Panc1 (cell line): ENCODE data around the gene KLF15. TPM values are rescaled to one million over a fixed set of nuclear protein-coding genes. Genes with fewer than 3 reads are reported as not detected.

Experiments used
- ATAC-seq: fragments of 200-7000 bp; cut with Tn5 transposase; 2 replicates; pipeline ENCODE4 v1.9.1; 2020; ENCODE audit warnings: mild to moderate bottlenecking, moderate library complexity
- BruUV-seq: library from RNA; stranded (reverse); fragments of 400-500 nt; replicated peaks from 2 replicates; lab custom pipeline; 2021; lab: Mats Ljungman, UMichigan
- CTCF ChIA-PET: fragments of 300-600 bp; sonication (Branson Sonifier 250); formaldehyde crosslinking; loops from one replicate; lab custom pipeline; 2022; ENCODE audit warnings: antibody characterized with exemption; lab: Charles Lee
- POLR2A ChIA-PET: fragments of 300-600 bp; sonication (Branson Sonifier 250); formaldehyde crosslinking; loops from one replicate; lab custom pipeline; 2022; ENCODE audit warnings: antibody characterized with exemption; lab: Charles Lee
- DNase-seq: peaks from one replicate; pipeline ENCODE4 v3.0.0-alpha.2; 2010; ENCODE audit warnings: low read depth, low spot score
- H3K27ac ChIP-seq: 2 replicates; pipeline ENCODE4 v1.5.1; 2011; ENCODE audit warnings: mild to moderate bottlenecking, low read length, inconsistent platforms
- H3K27me3 ChIP-seq: fragments of 200-500 bp; sonication (Bioruptor generic); 2 replicates; pipeline ENCODE4 v1.6.0; 2014; ENCODE audit warnings: low read length, inconsistent platforms; ENCODE audit not compliant: control insufficient read depth, insufficient read depth
- H3K36me3 ChIP-seq: fragments of 200-500 bp; sonication (Bioruptor generic); 2 replicates; pipeline ENCODE4 v1.5.1; 2014; ENCODE audit warnings: inconsistent platforms, mild to moderate bottlenecking, low read length, moderate library complexity; ENCODE audit not compliant: control insufficient read depth, insufficient read depth
- H3K4me1 ChIP-seq: 2 replicates; pipeline ENCODE4 v1.5.1; 2011; ENCODE audit warnings: inconsistent platforms, mild to moderate bottlenecking, low read length, moderate library complexity; ENCODE audit not compliant: control insufficient read depth, insufficient read depth
- H3K4me3 ChIP-seq, 2 experiments: 2 replicates each; pipeline ENCODE4 v1.5.1; 2011 to 2012; ENCODE audit warnings: low read depth in 2 of 2, low read length in 2 of 2, mild to moderate bottlenecking in 2 of 2, inconsistent platforms in 1 of 2, moderate library complexity in 1 of 2
- H3K9me3 ChIP-seq: fragments of 200-500 bp; sonication (Bioruptor generic); 2 replicates; pipeline ENCODE4 v1.5.1; 2014; ENCODE audit warnings: low read depth, mild to moderate bottlenecking, inconsistent platforms, low read length, moderate library complexity; ENCODE audit not compliant: control insufficient read depth, insufficient read depth
- CTCF ChIP-seq: fragments of 450-650 bp; IDR thresholded peaks from 2 replicates; pipeline ENCODE4 v1.5.1; 2017; ENCODE audit warnings: mild to moderate bottlenecking
- POLR2AphosphoS5 ChIP-seq: IDR thresholded peaks from 2 replicates; pipeline ENCODE4 v1.6.1; 2012; ENCODE audit warnings: mild to moderate bottlenecking, low read depth, low read length, moderate library complexity
- REST ChIP-seq, 2 experiments: IDR thresholded peaks; 2 replicates each; pipeline ENCODE4 v1.6.1; 2011 to 2012; ENCODE audit warnings: low read depth in 2 of 2, control low read depth in 1 of 2, low read length in 1 of 2, mild to moderate bottlenecking in 1 of 2, moderate library complexity in 1 of 2; ENCODE audit not compliant: insufficient read depth in 1 of 2
- SIN3A ChIP-seq: IDR thresholded peaks from 2 replicates; pipeline ENCODE4 v1.6.1; 2012; ENCODE audit warnings: low read depth, mild to moderate bottlenecking, low read length, moderate library complexity, borderline replicate concordance; ENCODE audit not compliant: insufficient read depth
- TCF7L2 ChIP-seq: IDR thresholded peaks from 2 replicates; pipeline ENCODE4 v1.6.1; 2011; ENCODE audit warnings: mild to moderate bottlenecking, low read depth, low read length, inconsistent platforms
- in situ Hi-C: cut with HindIII; loops from 2 replicates; pipeline ENCODE4 v1.10.0; 2016; ENCODE audit warnings: low sequenced_read_pairs, low pct_unique_long_range_greater_than_20kb
- intact Hi-C: fragments of 100-400 bp; cut with micrococcal nuclease; formaldehyde crosslinking; loops from one replicate; pipeline ENCODE4 v1.10.0; 2022; ENCODE audit not compliant: unreplicated experiment
- total RNA-seq: library from RNA; stranded (reverse); gene quantifications from one replicate; pipeline ENCODE4 v1.2.1, GENCODE V29; 2021; ENCODE audit not compliant: unreplicated experiment

Gene KLF15
- total RNA-seq, 1 experiment from 2014 or later: 0.10 TPM

- TF ChIP-seq SIN3A (no peak), CTCF (no peak), POLR2AphosphoS5 (no peak), REST (IDR thresholded peaks at IDR 0.05; ENCODE audit: insufficient read depth in 1 of 2, low read depth in 2 of 2, low read length in 1 of 2) (no peak), TCF7L2 (no peak)
- DNase-seq (no peak), ATAC-seq (no peak)
- no peaks in the 10 kb centered on the region for H3K36me3 ChIP-seq
- H3K27ac ChIP-seq: no peak overlapping the region
- intact Hi-C loops: no loop called here
- BruUV-seq: no TSS peak
- H3K4me1 ChIP-seq: no peaks in the 10 kb centered on the region
- in situ Hi-C loops: no loop called here
- POLR2A ChIA-PET: no interaction called here
- H3K9me3 ChIP-seq: no peaks in the 10 kb centered on the region
- no peaks in the 10 kb centered on the region; the same call in none of the 2 replicates for H3K27me3 ChIP-seq
- CTCF ChIA-PET: no interaction called here
- H3K4me3 ChIP-seq: no peak overlapping the region
These were observed 41.2 kb downstream of the KLF15 start for GRCh38 chr3:126316031-126316461.

- Histone ChIP-seq H3K27me3 (no peaks in the 10 kb centered on the region; the same call in 1 of the 2 replicates), H3K4me1 (no peaks in the 10 kb centered on the region), H3K9me3 (no peaks in the 10 kb centered on the region), H3K36me3 (no peaks in the 10 kb centered on the region), H3K27ac (no peak overlapping the region), H3K4me3 (no peak overlapping the region)
- in situ Hi-C loops (no loop called here), intact Hi-C loops (no loop called here)
- DNase-seq: no peak
- no TSS peak for BruUV-seq
- ChIA-PET POLR2A (no interaction called here), CTCF (no interaction called here)
- ATAC-seq: no peak
- TF ChIP-seq POLR2AphosphoS5: no peak
- TF ChIP-seq REST (IDR thresholded peaks at IDR 0.05; ENCODE audit: insufficient read depth in 1 of 2, low read depth in 2 of 2, low read length in 1 of 2): no peak
- TF ChIP-seq CTCF: no peak
- TF ChIP-seq SIN3A: no peak
- no peak for TF ChIP-seq TCF7L2
These were observed 42.2 kb downstream of the KLF15 start for GRCh38 chr3:126314790-126315658.
